Occipital lobe (tissue), 2 donors: ENCODE measurements around the gene TFPT. TPM values are rescaled to one million over a fixed set of nuclear protein-coding genes. Genes with fewer than 3 reads are reported as not detected.

Source experiments
- DNase-seq: peaks from one replicate; lab custom pipeline; 2025; lab: John Stamatoyannopoulos, UW
- total RNA-seq: library from RNA; depleted of rRNA; stranded (reverse); fragments of >200 nt; gene quantifications from one replicate; pipeline ENCODE4 v1.2.3, GENCODE V29; 2014

Gene TFPT
- total RNA-seq, 1 donor from 2014 or later = 5.8 TPM

DNA sequence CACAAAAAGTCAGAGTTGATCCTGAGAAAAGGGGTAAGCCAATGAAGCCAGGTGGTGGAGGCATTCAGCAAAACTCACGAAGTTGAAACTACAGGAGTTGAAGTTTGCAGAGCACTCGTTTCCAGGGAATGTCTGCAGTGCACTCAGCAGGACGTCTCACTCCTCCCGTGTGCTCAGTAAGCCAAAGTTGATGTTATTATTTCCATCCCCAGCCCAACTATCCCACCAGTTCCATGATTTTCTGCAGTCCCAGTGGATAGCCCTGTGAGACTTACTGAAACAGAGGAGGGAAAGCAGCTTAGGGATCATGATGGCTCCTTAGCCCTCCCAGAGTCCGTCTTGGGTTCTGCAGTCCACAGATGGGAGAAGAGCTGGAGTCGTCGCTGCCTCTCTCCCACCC is 34.4 kb downstream of the TFPT start, which contains the start of gene TARM1:
Gene TARM1 (minus strand): TSS at position 334 of the 400 bp plus-strand sequence. CDS start 25 bp downstream, at position 309.
- no peak for DNase-seq

DNA sequence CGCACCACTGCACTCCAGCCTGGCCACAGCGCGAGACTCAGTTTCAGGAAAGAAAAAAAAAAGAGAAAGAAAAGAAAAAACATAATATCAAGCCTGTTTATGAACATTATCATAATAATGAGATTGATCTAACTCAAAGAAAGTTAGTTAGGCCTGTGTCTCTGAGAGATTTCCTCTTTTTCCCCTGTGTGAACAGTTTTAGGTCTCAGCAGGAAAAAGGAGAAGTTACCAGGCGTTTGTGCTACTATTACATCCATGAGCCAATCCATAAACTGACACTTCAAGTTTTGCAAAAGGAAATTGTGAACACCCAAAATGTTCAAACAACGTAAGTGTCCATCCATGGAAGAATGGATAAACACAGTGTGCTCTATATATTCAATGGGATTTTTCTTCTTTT is 38.1 kb downstream of the TFPT start:
- DNase-seq = no peak

DNA sequence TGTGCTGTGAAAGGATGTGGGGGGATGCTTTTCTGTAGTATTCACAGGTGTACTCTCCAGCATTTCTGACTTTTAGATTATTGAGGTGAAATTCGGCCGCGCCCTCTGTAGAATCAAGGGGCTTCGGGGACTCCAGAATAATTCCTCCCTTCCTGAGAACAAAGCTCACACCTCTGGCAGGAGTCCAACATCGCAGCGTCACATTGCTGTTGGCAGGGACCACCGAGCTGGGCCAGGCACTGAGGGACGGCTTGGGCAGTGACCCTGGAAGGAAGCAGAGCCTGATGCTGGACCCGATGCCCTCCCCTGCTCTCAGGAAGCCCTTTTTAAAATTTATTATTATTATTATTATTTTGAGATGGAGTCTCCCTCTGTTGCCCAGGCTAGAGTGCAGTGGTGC is 40.6 kb downstream of the TFPT start:
- no peak for DNase-seq

DNA sequence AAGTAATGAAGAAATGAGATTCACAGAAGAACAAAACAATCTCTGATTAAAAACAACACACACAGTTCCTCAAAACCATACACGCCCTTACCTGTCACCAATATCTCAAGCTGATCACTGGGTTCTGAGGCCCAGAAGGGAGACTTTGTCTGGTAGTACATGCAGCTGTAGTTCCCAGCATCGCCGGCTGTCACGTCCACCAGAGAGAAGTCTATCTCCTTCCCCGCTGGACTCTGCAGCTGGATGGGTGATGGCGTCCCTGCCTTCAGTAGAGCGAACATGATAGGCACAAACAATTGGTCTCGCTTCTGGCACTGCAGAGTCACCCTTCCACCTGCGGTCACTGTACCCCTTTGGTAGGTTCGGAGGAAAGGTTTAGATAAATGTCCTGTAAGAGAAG is 41.6 kb downstream of the TFPT start:
- DNase-seq = no peak

DNA sequence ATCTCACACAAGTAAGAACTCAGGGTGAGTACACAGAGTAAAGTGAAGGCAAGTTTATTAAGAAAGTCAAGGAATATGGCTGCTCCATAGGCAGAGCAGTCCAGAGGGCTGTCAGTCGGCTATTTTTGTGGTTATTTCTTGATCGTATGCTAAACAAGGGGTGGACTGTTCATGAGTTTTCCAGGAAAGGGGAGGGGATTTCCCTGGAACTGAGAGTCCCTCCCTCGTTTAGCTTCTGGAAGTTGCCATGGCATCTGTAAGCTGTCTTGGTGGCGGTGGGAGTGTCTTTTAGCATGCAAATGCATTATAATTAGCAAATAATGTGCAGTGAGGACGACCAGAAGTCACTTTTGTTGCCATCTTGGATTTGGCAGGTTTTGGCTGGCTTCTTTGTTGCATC is 46.0 kb downstream of the TFPT start:
- DNase-seq = no peak

DNA sequence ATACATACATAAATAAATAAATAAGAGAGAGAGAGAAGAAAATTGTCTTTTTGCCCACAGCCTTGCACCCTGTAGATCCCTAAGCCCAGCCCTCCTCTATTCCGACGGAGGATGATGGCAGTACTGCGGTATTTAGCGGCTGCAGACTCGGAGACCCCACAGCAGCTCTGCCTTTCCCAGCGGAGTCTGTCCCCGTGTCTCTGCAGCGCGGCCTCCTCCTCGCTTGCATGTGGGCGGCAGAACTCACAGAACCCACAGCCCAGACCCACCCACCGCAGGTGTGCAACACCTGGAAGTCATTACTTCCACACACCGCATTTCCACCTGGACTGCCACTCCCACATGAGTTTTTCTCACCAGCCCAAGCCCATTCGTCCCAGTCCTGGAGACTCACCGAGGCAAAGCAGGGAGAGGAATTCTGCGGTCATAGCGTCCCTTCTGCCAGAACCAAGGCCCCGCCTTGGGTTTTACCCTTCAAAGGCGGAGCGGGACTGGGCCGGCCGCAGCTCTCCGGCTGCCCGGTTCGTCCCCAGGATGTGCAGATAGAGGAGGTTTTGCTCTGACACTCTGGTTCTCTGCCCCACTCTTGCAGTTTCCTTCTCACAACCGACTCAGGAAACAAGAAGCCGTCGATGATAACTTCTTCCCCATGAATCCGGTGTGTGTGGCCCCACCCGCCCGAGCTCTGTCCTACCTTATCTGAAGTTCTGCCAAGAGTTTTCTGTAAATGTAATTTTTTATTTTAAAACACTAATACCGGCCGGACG is 51.9 kb downstream of the TFPT start, which contains the start of gene VSTM1:
Gene VSTM1 (minus strand): TSS at position 548 of the 767 bp plus-strand sequence. CDS start 120 bp downstream, at position 428.
- no peak for DNase-seq

DNA sequence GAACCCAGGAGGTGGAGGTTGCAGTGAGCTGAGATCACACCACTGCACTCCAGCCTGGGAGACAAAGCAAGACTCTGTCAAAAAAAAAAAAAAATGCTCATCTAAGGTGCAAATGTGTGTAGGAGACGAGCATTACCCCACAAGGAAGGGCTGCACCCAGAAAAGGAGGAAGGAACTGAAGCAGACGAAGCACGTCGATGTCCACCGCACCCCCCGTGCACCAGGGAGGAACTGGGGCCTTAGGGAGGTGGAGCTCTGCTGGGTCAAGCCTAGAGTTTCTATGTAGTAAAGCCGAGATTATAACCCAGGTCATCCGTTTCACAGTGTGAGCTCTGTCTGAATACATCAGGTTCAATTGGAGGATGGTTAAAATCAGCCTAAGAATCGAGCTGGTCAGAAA is 52.8 kb downstream of the TFPT start:
- DNase-seq = no peak

Other genes starting within 250 kb of the TFPT start
- 3.3 TPM for gene MYADM, start 247.8 kb downstream of the TFPT start, total RNA-seq
- 1.7 TPM for gene PRKCG, start 233.5 kb downstream of the TFPT start, total RNA-seq
- gene CACNG7, start 206.4 kb downstream of the TFPT start, total RNA-seq = 10.9 TPM
- gene CACNG8, start 152.7 kb downstream of the TFPT start, total RNA-seq = 4.7 TPM
- 0.47 TPM for gene CACNG6, start 124.0 kb downstream of the TFPT start, total RNA-seq
- gene VSTM1, start 51.8 kb downstream of the TFPT start, total RNA-seq = not detected
- gene TARM1, start 34.3 kb downstream of the TFPT start, total RNA-seq = not detected
- 0.47 TPM for gene OSCAR, start 14.9 kb downstream of the TFPT start, total RNA-seq
- gene NDUFA3, start 12.8 kb downstream of the TFPT start, total RNA-seq = 10.8 TPM
- gene PRPF31, start 97 bp upstream of the TFPT start, total RNA-seq = 24.0 TPM
- gene CNOT3, start 22.1 kb upstream of the TFPT start, total RNA-seq = 4.4 TPM
- 4.2 TPM for gene LENG1, start 44.1 kb upstream of the TFPT start, total RNA-seq
- gene TMC4, start 57.5 kb upstream of the TFPT start, total RNA-seq = not detected
- gene MBOAT7, start 73.9 kb upstream of the TFPT start, total RNA-seq = 19.2 TPM
- 34.2 TPM for gene TSEN34, start 75.7 kb upstream of the TFPT start, total RNA-seq
- 1,641 TPM for gene RPS9, start 85.2 kb upstream of the TFPT start, total RNA-seq
- not detected for gene LILRB3, start 107.3 kb upstream of the TFPT start, total RNA-seq
- gene LILRA6, start 127.1 kb upstream of the TFPT start, total RNA-seq = not detected
- 0.16 TPM for gene LILRB5, start 141.6 kb upstream of the TFPT start, total RNA-seq
- gene LILRB2, start 165.5 kb upstream of the TFPT start, total RNA-seq = not detected
- gene LILRA5, start 197.5 kb upstream of the TFPT start, total RNA-seq = 0.78 TPM
- 0.16 TPM for gene LILRA4, start 223.5 kb upstream of the TFPT start, total RNA-seq
- 1.1 TPM for gene LAIR1, start 249.3 kb upstream of the TFPT start, total RNA-seq